COLO668 (cell line): ENCODE data around the gene TMEM184A.

Source experiments
- DNase-seq: peaks from one replicate; lab custom pipeline; 2025; ENCODE audit not compliant: unreplicated experiment; lab: John Stamatoyannopoulos, UW

The TMEM184A gene

DNA sequence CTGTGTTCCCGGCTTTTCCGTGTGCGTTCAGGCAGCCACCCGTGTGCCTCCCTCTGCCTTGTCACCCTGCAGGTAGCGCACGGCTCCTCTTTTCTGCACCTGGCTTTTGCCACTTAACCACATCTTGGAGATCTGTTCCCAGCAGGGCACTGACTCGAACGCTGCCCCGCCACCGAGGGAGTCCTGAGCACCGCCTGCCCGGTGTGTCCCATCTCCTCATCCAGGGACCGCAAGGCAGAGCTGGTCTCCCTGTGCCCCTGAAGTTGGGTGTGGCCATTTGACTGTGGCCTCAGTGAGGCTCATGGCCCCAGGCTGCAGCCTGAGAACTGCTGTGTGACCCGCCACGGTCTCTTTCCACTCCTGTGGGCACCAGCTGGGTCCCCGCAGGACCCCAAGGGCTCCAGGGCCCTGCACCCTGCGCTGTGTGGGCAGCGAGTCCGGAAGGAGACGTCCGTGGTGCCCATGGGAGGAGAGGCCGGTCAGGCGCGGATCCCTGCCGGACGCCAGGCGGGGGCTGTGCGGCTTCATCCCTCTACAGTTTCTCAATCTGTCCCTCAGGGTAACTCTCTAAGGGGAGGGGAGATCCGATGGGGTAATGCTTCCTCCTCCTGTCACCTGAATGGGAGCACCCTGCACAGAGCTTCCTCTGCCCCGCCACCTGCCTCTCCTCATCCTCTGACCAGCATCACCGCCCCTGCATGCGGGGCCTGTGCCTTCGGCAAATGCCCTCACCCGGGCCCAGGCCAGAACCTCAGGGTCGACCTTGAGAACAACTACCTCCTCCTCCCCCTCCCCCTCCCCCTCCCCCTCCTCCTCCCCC lies 50.1 kb downstream of the TMEM184A start:
- DNase-seq, result peak; percentile 75

DNA sequence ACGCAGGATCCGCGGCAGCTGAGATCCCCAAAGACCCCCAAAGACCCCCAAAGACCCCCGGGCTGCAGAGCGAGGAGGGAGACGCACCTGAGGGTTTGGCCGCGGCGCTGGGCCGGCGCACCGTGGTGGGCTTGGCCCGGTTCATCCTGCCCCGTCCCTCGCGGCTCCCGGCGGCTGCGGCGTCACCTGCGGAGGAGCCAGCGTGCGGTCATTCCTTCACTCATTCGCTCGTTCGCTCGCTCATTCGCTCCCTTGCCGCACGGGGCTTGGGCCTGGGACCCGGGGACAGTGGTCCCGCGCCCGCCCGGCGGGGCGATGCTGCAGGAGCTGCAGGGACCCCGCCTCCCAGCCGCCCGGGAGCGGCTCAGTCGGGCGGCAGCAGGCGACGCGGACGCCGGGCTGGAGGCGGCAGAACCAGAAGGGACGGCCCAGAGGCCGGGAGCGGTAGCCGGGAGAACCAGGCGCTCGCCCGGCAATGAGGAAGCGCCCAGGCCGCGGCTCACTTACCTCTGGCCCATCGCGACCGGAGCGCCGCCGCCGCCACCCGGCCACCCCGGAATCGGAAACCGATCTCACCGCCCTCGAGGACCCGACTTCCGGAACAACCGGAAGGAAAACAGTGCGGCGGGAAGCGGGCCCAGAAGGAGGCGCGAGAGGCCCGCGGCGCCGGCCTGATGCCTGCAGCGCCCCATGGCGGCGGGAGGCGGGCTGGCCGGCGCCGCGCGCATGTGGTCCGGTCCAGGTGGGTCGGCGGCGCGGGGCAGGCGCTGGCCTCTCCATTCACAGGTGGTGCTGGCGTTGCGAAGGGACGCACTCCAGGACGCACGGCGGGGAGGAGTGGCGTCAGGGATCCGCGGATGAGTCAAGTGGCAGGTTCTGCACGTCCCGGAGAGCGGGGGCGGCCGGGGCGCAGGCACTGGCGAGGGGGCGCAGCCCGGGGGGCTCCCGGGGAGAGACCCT lies 51.9 kb downstream of the TMEM184A start, which contains the start of gene INTS1:
Gene INTS1 (minus strand): TSS at position 574 of the 960 bp plus-strand sequence. CDS start 429 bp downstream, at position 145.
- peak; percentile 99 for DNase-seq

DNA sequence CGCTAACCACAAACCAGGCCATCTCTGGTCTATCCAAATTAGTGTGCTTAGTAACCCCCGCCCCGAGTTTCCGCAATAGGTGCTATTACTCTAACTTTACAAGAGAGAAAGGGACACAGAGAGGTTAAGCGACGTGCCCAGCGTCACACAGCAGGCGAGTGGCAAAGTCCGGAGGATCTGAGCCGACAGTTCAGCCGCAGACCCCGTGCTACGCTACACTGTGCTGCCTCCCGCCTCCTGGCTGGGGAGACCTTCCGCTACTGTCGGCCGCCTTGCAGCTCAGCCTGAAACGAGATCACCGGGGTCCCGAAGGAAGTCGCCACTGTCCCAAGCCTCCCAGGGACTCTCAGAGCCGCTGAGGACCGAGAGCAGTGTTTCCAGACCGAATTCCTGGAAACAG lies 52.6 kb downstream of the TMEM184A start:
- DNase-seq, result peak; percentile 15

DNA sequence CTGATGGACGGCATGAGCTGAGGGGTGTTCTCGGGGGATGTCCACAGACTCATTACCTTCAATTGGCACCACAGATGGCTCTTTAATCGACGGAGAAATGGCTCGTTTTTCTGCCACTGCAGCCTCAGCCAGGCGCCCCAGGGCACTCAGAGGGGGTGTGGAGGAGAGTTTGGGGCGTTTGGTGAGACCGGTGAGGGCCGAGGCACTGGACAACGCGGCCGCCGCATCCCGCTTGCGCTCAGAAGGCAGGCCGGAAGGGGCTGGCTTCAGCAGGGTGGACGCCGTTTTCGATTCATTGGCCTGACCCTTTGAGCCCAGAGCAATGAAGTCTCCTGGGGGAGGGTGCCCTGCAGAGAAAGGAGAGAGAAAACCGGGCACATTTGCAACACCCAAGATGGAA lies 53.2 kb downstream of the TMEM184A start:
- no peak for DNase-seq

DNA sequence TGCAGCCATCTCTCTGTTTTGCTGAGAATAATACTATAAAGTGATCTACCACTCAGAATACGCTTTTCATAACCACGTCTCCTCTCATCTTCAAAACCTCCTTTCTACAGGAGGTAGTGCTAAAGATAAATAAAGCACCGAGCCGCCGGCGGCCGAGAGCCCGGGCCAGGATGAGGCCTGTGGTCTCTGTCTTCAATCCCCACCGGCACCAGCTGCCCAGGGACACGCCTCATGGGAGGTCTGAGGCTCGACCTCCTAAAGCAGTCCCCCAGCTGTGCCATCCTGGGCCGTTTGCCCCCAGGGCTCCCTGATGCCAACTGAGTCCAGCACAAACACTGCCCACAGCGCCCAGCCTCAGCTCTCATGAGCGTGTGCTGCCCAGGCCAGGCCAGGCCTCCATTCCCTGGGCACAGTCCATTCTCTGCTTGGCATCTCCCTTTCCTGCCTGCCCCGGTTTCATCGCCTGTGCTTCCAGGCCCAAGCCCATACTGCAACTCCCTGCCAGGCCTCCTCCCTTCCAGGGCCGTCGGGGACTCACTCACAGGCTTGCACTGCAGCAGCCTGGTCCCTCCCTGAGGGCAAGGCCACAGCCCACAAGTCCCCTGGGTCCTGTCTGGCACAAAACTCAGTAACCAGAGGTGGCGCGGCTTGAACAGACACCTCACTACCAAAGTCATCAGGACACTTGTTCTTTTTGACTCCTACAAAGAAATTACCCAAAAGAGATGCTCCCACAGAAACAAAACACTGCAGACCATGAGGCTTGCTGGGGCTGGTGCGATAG lies 54.3 kb downstream of the TMEM184A start:
- no peak for DNase-seq

DNA sequence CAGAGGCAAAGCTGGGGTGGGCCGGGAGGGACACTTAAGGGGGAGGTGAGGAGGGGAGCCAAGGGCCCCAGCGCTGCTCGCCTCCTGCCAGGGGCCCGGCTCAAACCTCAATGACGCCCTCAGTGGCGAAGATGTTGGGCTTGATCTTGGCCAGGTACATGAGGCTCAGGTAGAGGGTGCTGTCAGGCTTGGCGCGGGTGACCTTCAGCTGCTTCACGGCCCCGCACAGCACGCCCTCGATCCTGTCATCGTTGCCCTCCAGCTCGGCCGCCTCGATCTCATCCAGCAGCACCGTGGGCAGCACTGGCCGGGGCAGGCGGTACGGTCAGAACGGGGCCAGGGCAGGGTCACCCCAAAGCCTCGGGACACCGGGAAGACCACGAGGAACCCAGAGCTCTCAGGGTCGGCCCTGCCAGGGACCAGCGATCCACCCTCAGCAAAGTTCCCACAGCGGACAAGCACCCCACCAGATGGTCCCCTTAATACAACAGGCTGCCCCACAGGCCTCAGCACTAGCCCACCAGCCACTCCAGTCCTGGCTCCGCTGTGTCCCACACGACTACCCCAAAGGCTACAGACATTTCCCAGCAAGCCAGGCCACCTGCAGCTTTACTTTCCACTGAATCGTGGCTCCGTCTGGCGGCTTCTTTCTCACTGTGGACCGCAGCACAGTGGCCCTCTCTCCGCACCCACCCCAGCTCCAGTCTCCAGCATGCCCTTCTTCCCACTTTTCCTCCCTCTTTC lies 55.8 kb downstream of the TMEM184A start:
- DNase-seq, result no peak

DNA sequence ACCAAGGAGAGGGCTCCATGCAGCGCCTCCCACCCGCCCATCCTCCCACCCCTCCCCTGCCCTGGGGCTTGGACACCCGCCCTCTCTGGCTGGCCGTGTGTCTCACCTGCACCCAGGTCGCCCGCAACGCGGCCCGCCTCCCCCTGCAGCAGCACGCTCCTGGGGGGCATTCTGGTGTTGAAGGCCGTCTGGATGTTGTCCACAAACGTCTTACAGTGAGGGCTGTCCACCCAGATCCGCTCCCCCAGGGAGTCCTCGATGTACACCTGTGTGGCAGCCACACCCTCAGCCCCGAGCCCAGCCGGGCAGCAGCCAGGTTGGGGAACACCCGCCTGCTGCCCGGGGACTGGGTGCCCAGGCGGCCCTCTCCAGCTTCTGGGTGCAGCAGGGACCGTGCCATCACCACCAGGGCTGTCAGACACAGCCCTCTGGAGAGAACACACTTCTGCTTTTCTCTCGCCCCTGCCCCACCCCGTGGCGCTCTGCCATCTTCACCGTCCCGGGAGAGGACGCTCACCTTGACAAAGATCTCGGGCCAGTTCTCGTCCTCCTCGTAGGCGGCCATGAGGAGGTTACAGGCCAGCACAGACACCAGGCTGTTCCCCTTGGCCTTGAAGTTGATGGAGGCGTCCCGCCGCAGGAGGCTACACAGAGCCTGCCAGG lies 56.5 kb downstream of the TMEM184A start:
- no peak for DNase-seq

DNA sequence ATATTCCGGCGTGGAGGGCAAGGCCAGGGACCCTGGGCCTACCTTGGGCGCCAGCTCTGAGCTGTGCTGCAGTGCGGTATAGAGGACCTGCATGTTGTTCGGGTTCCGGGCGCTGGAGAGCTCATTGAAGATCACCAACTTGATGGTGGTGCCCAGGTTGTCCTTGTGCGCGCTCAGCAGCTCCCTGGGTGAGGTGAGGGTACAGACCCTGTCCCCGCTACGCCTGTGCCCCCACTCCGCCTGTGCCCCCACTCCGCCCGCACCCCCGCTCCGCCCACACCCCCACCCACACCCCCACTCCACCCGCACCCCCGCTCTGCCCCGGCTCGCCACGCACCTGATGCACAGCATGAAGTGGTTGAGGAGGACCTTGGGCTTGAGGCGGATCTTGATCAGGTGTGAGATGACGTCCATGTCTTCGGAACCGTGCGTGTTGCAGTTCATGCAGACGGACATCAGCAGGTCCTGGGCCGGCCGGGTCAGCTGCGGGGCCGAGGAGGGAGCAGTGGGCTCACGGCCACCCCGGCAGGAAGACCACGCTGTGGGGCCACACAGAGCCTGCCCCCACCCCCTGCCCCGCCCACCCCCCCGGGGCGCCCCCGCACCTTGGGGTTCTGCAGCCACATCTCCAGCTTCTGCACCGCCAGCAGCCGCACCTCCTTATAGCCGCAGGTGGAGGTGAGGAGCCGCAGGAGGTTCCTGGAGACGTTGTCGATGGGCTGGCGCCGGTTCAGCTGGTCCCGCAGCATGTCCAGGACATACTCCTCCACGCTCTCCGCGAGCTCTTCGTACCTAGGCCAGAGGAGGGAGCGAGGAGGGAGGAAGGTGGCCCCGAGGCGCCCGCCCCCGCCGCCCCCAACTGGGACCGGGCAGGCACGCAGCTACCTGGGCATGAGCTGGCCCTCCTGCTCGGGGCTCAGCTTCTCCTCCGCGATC lies 57.4 kb downstream of the TMEM184A start:
- no peak for DNase-seq

DNA sequence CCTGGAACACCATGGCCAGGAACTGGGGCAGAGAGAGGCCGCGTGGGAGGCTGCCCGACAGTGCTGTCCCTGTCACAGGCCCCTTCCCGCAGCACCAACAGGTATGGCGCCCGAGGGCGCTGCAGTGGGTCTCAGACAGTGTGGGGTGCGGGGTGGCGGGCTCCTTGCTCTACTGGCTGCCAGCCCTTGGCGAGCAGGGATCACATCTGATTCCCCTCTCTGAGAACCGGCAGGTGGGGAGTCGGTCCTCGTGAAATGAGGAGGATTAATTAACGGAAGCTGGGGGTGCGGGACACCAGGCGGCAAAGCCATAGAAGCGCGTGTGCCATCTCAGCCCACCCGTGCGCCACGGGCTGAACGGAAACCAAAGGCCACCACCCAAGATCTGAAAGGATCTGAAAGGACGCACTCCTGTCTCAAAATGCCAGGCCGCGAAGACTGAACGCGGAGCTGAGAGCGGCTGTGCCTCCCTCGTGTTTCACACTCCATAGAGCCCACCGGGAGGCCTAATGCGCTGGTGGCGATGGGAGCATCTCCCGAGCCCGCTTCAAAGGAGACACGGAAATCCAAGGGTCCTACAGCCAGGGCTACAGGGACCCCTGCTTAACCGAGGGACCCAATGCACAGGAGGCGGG lies 58.6 kb downstream of the TMEM184A start:
- no peak for DNase-seq

DNA sequence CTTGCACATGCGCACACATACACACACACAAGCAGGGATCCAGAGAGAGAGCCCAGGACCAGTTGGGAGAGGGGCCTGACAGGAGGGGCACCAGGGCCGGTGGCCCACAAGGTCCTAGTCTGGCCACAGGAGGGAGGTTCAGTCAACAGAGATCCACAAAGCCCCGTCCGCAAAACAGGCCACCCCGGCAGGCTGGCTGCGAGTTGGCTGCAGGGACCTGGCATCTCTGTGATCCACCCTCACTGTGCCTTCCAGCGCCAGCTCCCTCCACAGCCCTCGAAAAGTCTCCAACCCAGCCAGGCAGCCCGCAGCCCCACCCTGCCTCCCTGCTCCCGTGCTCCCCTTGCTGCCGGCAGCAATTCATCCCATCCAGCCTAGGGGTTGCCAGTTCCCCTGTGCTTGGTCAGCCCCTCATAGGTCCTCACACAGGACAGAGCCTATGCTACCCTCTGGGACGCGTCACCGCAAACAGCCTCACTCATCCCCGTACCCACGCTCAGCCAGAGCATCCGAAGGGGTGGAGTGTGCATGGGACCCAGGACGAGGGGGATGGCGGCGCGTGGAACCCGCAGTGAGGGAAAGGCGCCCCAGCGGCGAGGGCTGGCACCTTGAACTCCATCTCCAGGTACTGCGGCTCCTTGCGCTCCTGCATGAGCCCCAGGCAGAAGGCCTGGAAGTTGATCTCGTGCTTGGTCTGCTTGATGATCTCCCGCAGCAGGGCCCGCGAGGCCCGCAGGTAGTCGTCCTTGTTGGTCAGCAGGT lies 59.3 kb downstream of the TMEM184A start:
- DNase-seq, result no peak

DNA sequence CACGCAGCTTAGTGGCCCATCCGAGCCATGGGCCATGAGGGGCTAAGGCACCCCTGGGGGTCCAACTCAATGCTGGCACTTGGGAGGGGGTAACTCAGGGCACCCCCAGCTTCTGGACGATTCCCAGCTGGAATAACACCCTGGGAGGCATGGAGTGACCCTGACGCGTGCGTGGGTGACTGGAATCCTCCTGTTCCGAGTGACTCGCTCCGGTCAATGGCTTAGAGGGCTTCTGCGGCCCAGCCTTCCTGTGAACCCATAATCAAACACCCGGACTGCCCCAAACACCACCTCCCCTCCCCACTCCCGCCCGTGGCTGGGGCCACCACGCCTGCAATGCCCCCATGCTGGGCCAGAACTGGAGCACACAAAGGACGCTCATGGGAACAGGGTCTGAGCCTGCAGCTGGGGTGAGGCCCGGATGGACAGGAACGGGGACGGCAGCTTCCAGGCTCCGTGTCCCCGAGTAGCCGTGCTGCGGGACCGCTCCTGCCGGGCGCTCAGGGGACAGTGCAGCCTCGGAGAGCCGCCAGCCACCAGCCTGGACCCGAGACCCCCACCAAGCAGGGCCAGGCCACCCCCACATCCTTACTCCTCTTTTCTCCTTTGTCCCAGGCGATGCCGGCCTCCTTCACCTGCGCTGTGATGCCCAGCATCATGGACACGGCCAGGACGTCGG lies 60.3 kb downstream of the TMEM184A start:
- DNase-seq, result no peak

DNA sequence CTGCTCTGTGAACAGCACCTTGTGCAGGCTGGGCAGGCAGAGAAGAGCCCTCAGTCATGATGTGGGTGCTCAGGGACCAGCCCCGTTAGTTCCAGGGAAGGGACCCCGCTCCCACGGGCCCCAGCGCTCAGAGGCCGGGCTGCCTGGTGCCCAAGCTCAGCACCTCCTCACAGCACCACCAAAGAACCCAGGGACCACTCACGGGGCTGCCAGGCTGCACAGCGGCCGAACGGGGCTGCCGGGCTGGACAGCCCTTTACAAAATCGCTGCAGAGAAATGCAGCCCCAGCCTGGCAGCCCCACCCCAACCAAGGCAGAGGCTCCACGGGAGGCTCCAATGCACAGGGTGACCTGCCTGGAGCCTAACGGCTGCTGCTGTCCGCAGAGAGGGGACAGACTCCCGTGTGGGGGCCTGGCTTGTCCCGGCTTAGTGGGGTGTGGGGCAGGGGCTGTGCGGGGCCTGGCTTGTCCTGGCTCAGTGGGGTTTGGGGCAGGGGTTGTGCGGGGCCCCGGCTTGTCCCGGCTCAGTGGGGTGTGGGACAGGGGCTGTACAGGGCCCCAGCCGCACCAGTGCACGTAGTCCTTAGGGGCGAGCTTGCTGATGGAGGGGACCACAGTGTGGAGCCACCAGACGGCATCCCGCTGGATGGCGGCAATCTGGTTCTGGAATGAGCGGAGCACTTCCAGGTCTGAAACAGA lies 61.0 kb downstream of the TMEM184A start:
- no peak for DNase-seq

DNA sequence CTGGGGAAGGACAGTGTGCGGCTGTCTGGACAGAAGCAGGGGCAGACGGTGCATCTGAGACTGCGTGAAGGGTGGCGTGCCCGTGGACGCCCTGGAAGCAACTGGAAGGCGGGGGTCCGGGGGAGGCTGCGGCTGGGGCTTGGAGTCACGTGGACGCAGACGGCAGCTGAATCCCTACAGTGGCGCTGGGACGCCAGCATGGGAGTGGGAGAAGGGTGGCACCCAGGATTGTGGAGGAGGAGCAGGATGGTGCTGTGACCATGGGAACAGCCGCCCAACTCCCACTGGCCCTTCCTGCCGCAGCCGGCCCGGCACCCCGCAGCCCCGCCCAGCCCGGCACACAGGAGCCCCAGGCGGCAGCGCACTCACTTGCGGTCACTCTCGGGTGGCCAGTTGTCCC lies 61.6 kb downstream of the TMEM184A start:
- DNase-seq, result no peak

DNA sequence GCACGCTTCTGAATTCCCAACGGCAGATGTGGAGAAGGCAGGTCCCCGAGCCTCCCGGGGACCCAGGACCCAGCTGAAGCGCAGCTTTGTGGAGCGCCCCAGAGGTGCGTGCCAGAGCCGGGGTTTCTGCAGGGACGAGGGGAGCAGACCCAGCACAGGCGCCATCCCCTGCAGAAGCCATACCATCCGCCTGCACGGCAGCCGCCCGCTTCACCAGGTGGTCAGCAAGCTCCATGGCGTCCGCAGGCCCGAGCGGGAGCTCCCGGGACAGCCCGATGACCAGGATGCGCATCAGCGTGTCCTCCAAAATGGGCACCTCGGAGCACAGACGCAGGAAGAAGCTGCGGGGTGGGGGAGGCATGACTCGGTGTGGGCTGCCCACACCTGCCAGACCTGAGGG lies 62.4 kb downstream of the TMEM184A start:
- no peak for DNase-seq

DNA sequence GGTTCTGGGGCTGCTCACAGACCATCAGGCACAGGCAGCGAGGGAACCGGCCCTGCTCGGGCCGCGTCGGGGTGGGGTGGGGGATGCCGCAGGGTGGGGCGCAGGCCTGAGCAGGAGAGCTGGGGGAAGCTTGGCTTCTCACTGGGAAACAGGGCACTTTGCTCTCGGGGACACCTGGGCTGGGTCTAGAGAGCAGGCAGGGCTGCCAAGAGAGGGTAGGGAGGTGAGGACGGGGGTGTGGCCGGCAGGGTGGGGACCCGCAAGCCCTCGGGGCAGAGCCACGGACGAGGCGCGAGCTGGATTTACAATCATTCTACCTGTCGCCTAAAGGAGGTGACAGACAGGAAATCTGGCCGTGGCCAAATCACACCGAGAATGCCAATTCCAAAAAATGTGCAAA lies 62.9 kb downstream of the TMEM184A start:
- no peak for DNase-seq

DNA sequence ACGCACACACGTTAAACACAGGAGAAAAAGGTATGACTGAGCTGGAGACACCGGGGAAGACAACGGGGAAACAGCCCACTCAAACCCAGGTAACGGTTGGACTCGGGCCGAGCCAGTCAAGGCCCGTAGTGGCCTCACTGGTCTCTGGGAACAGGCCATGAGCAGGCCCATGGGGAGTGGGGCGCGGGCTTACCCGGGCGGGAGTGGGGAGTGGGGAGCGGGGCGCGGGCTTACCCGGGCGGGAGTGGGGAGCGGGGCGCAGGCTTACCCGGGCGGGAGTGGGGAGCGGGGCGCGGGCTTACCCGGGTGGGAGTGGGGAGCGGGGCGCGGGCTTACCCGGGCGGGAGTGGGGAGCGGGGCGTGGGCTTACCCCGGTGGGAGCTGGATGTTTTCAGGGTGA lies 63.4 kb downstream of the TMEM184A start:
- DNase-seq, result no peak
